ENCODE data around the gene COL19A1.

COL19A1 gene

DNA sequence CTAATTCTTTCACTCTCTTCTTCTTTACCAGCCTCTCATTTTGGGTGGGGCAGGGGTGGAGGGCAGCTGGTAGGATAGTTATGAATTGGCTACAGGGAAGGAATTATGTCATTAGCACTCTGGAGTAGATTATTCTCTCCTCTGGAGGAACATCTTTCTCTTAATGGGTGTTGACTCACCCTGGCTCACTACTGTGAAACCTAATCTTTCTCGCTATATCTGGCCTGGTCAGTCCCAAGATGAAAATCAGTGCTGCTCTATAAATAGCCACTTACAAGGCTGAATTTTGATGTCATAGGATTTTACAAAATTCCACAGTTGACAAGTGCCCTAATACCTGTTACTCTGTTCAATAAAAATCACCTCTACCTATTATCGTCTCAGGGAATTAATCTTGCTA lies 285.3 kb downstream of the COL19A1 start:
- no peak for DNase-seq (ENCODE audit: low read depth)
- no peak overlapping the region for H3K4me3 ChIP-seq (ENCODE audit: low read depth, low read length)

GRCh38 chr6:70152786-70153185 lies 286.4 kb downstream of the COL19A1 start:
- H3K4me3 ChIP-seq (ENCODE audit: low read depth, low read length) = no peak overlapping the region
- no peak for DNase-seq (ENCODE audit: low read depth)
- TF ChIP-seq MYC (IDR thresholded peaks at IDR 0.05; ENCODE audit: low read depth, low read length) (no peak), POLR2A (IDR thresholded peaks at IDR 0.05; ENCODE audit: extremely low read depth, insufficient read length) (no peak), MAX (IDR thresholded peaks at IDR 0.05; ENCODE audit: low read depth, low read length) (no peak)
- TF ChIP-seq, protein P1, sequence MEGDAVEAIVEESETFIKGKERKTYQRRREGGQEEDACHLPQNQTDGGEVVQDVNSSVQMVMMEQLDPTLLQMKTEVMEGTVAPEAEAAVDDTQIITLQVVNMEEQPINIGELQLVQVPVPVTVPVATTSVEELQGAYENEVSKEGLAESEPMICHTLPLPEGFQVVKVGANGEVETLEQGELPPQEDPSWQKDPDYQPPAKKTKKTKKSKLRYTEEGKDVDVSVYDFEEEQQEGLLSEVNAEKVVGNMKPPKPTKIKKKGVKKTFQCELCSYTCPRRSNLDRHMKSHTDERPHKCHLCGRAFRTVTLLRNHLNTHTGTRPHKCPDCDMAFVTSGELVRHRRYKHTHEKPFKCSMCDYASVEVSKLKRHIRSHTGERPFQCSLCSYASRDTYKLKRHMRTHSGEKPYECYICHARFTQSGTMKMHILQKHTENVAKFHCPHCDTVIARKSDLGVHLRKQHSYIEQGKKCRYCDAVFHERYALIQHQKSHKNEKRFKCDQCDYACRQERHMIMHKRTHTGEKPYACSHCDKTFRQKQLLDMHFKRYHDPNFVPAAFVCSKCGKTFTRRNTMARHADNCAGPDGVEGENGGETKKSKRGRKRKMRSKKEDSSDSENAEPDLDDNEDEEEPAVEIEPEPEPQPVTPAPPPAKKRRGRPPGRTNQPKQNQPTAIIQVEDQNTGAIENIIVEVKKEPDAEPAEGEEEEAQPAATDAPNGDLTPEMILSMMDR (IDR thresholded peaks at IDR 0.05; ENCODE audit: low read depth, low read length) = no peak

More for the DNA sequence above, 285.3 kb downstream of the COL19A1 start:
- TF ChIP-seq, protein P1 (IDR thresholded peaks at IDR 0.05; ENCODE audit: low read depth, low read length) = no peak
- TF ChIP-seq POLR2A (IDR thresholded peaks at IDR 0.05; ENCODE audit: extremely low read depth, insufficient read length) = no peak
- TF ChIP-seq MYC (IDR thresholded peaks at IDR 0.05; ENCODE audit: low read depth, low read length) = no peak
- TF ChIP-seq MAX (IDR thresholded peaks at IDR 0.05; ENCODE audit: low read depth, low read length) = no peak

- TF ChIP-seq MYC (IDR thresholded peaks at IDR 0.05; ENCODE audit: low read depth, low read length) = no peak
- TF ChIP-seq, protein P1 (IDR thresholded peaks at IDR 0.05; ENCODE audit: low read depth, low read length) = no peak
- TF ChIP-seq MAX (IDR thresholded peaks at IDR 0.05; ENCODE audit: low read depth, low read length) = no peak
- TF ChIP-seq POLR2A (IDR thresholded peaks at IDR 0.05; ENCODE audit: extremely low read depth, insufficient read length) = no peak
- no peak overlapping the region for H3K4me3 ChIP-seq (ENCODE audit: low read depth, low read length)
- DNase-seq (ENCODE audit: low read depth) = no peak
These were observed 290.7 kb downstream of the COL19A1 start for GRCh38 chr6:70157086-70157485.

DNA sequence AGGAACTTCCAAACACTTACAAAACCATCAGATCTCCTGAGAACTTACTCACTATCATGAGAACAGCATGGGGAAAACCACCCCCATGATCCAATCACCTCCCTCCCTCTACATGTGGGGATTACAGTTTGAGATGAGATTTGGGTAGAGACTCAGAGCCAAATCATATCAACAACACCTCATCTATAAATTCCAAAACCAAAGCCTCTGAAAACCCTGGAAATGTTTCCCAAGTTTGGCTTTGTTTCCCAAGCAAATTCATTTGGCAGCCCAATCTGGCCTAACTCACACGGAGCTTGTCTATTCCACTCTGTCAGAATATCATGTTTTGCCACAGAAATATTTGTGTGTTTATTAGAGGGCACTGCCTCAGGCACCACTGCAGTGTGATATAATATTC lies 293.9 kb downstream of the COL19A1 start:
- no peak for TF ChIP-seq MAX (IDR thresholded peaks at IDR 0.05; ENCODE audit: low read depth, low read length)
- TF ChIP-seq POLR2A (IDR thresholded peaks at IDR 0.05; ENCODE audit: extremely low read depth, insufficient read length) = no peak
- TF ChIP-seq MYC (IDR thresholded peaks at IDR 0.05; ENCODE audit: low read depth, low read length) = no peak
- TF ChIP-seq, protein P1 (IDR thresholded peaks at IDR 0.05; ENCODE audit: low read depth, low read length) = no peak
- no peak for DNase-seq (ENCODE audit: low read depth)
- no peak overlapping the region for H3K4me3 ChIP-seq (ENCODE audit: low read depth, low read length)

- no peak overlapping the region for H3K4me3 ChIP-seq (ENCODE audit: low read depth, low read length)
- no peak for TF ChIP-seq POLR2A (IDR thresholded peaks at IDR 0.05; ENCODE audit: extremely low read depth, insufficient read length)
- no peak for DNase-seq (ENCODE audit: low read depth)
These were observed 296.6 kb downstream of the COL19A1 start for GRCh38 chr6:70162972-70163371.

GRCh38 chr6:70163795-70164194 lies 297.4 kb downstream of the COL19A1 start:
- no peak overlapping the region for H3K4me3 ChIP-seq (ENCODE audit: low read depth, low read length)
- no peak for DNase-seq (ENCODE audit: low read depth)
- no peak for TF ChIP-seq POLR2A (IDR thresholded peaks at IDR 0.05; ENCODE audit: extremely low read depth, insufficient read length)
- no peak for TF ChIP-seq MAX (IDR thresholded peaks at IDR 0.05; ENCODE audit: low read depth, low read length)
- TF ChIP-seq, protein P1 (IDR thresholded peaks at IDR 0.05; ENCODE audit: low read depth, low read length) = no peak
- TF ChIP-seq MYC (IDR thresholded peaks at IDR 0.05; ENCODE audit: low read depth, low read length) = no peak
